WTC11 (cell line): Measurements from ENCODE around the gene HCRTR1. TPM values are rescaled to one million over a fixed set of nuclear protein-coding genes. Genes with fewer than 3 reads are reported as not detected.

Experiments
- ATAC-seq: fragments of 200-7000 bp; cut with Tn5 transposase; 2 replicates; pipeline ENCODE4 v1.10.0; 2021; ENCODE audit warnings: mild to moderate bottlenecking, moderate library complexity
- CTCF ChIA-PET: fragments of 300-600 bp; sonication (Branson Sonifier 250); formaldehyde crosslinking; loops from one replicate; lab custom pipeline; 2021; ENCODE audit warnings: antibody characterized with exemption; lab: Charles Lee
- POLR2A ChIA-PET: fragments of 350-600 bp; sonication (Branson Sonifier 250); formaldehyde crosslinking; loops from one replicate; lab custom pipeline; 2021; ENCODE audit warnings: antibody characterized with exemption; lab: Charles Lee
- DNase-seq: peaks from one replicate; pipeline ENCODE4 v3.0.0; 2021; ENCODE audit warnings: low spot score
- H3K27ac Mint-ChIP-seq: 2 replicates; pipeline ENCODE4 v1.8.0; 2021; ENCODE audit warnings: mixed read lengths
- H3K27me3 Mint-ChIP-seq: 2 replicates; pipeline ENCODE4 v1.8.0; 2021; ENCODE audit warnings: low read depth, mild to moderate bottlenecking, moderate library complexity, mixed read lengths
- H3K36me3 Mint-ChIP-seq: 2 replicates; pipeline ENCODE4 v1.8.0; 2021; ENCODE audit warnings: mixed read lengths
- H3K4me1 Mint-ChIP-seq: 2 replicates; pipeline ENCODE4 v1.8.0; 2022; ENCODE audit warnings: mixed read lengths
- H3K4me3 Mint-ChIP-seq: 2 replicates; pipeline ENCODE4 v1.8.0; 2021; ENCODE audit warnings: mild to moderate bottlenecking, moderate library complexity, mixed read lengths
- H3K9me3 Mint-ChIP-seq: 2 replicates; pipeline ENCODE4 v1.8.0; 2021; ENCODE audit warnings: mixed read lengths
- EMX1 ChIP-seq: fragments of 250-450 bp; sonication (Bioruptor Pico); IDR thresholded peaks from 2 replicates; pipeline ENCODE4 v1.8.0; 2021; ENCODE audit warnings: mild to moderate bottlenecking
- ETV6 ChIP-seq: sonication (generic); formaldehyde crosslinking; IDR thresholded peaks from 2 replicates; pipeline ENCODE4 v1.8.1; 2022; ENCODE audit warnings: mild to moderate bottlenecking, missing genetic modification reagents
- KAT7 ChIP-seq: sonication (generic); formaldehyde crosslinking; IDR thresholded peaks from 2 replicates; pipeline ENCODE4 v1.8.1; 2023; ENCODE audit warnings: missing genetic modification reagents, mild to moderate bottlenecking, borderline replicate concordance
- MYBL2 ChIP-seq: sonication (generic); formaldehyde crosslinking; IDR thresholded peaks from 2 replicates; pipeline ENCODE4 v1.8.1; 2023; ENCODE audit warnings: mild to moderate bottlenecking, moderate library complexity, missing genetic modification reagents
- NFATC4 ChIP-seq: fragments of 250-450 bp; sonication (Bioruptor Pico); IDR thresholded peaks from 2 replicates; pipeline ENCODE4 v1.9.0; 2021; ENCODE audit warnings: mild to moderate bottlenecking
- OVOL2 ChIP-seq: fragments of 250-450 bp; sonication (Bioruptor Pico); IDR thresholded peaks from 2 replicates; pipeline ENCODE4 v1.9.0; 2021; ENCODE audit warnings: mild to moderate bottlenecking, borderline replicate concordance
- PRRX2 ChIP-seq: fragments of 250-450 bp; sonication (Bioruptor Pico); IDR thresholded peaks from 2 replicates; pipeline ENCODE4 v1.8.0; 2021; ENCODE audit warnings: mild to moderate bottlenecking
- SMAD4 ChIP-seq: sonication (generic); formaldehyde crosslinking; IDR thresholded peaks from 2 replicates; pipeline ENCODE4 v1.8.0; 2022; ENCODE audit warnings: mild to moderate bottlenecking, missing genetic modification reagents
- TEAD4 ChIP-seq: sonication (generic); formaldehyde crosslinking; IDR thresholded peaks from 2 replicates; pipeline ENCODE4 v1.8.0; 2022; ENCODE audit warnings: mild to moderate bottlenecking, missing genetic modification reagents
- USF2 ChIP-seq: sonication (generic); formaldehyde crosslinking; IDR thresholded peaks from 2 replicates; pipeline ENCODE4 v1.8.1; 2023; ENCODE audit warnings: mild to moderate bottlenecking, missing genetic modification reagents, moderate library complexity
- ZBTB43 ChIP-seq: sonication (generic); formaldehyde crosslinking; IDR thresholded peaks from 2 replicates; pipeline ENCODE4 v1.8.1; 2023; ENCODE audit warnings: mild to moderate bottlenecking, missing genetic modification reagents
- ZNF138 ChIP-seq: sonication (generic); formaldehyde crosslinking; conservative IDR thresholded peaks from 2 replicates; pipeline ENCODE4 v1.8.1; 2022; ENCODE audit warnings: mild to moderate bottlenecking, moderate library complexity, missing genetic modification reagents
- ZNF263 ChIP-seq: sonication (generic); formaldehyde crosslinking; IDR thresholded peaks from 2 replicates; pipeline ENCODE4 v1.8.1; 2022; ENCODE audit warnings: low read depth, mild to moderate bottlenecking, moderate library complexity, missing genetic modification reagents
- ZNF317 ChIP-seq: sonication (generic); formaldehyde crosslinking; IDR thresholded peaks from 2 replicates; pipeline ENCODE4 v1.8.1; 2023; ENCODE audit warnings: low read depth, mild to moderate bottlenecking, moderate library complexity, missing genetic modification reagents, borderline replicate concordance
- ZNF416 ChIP-seq: fragments of 250-450 bp; sonication (Bioruptor Pico); IDR thresholded peaks from 2 replicates; pipeline ENCODE4 v1.9.0; 2021; ENCODE audit warnings: mild to moderate bottlenecking, inconsistent platforms
- ZNF532 ChIP-seq: fragments of 250-450 bp; sonication (Bioruptor Pico); IDR thresholded peaks from 2 replicates; pipeline ENCODE4 v1.9.0; 2021; ENCODE audit warnings: mild to moderate bottlenecking, borderline replicate concordance
- total RNA-seq: library from RNA; stranded (reverse); gene quantifications from 3 replicates; pipeline ENCODE4 v1.2.3, GENCODE V29; 2021
- TF ChIP-seq, protein P1 (sequence below): sonication (generic); formaldehyde crosslinking; IDR thresholded peaks from 2 replicates; pipeline ENCODE4 v1.8.0; 2023; ENCODE audit warnings: missing genetic modification reagents
- TF ChIP-seq, protein P2 (sequence below): sonication (generic); formaldehyde crosslinking; IDR thresholded peaks from 2 replicates; pipeline ENCODE4 v1.8.0; 2022; ENCODE audit warnings: mild to moderate bottlenecking, missing genetic modification reagents
- TF ChIP-seq, protein P3 (sequence below): sonication (generic); formaldehyde crosslinking; IDR thresholded peaks from 2 replicates; pipeline ENCODE4 v1.8.1; 2023; ENCODE audit warnings: mild to moderate bottlenecking, moderate library complexity, missing genetic modification reagents
- TF ChIP-seq, protein P4 (sequence below): fragments of 250-450 bp; sonication (Bioruptor Pico); conservative IDR thresholded peaks from 2 replicates; pipeline ENCODE4 v1.9.0; 2021; ENCODE audit warnings: mild to moderate bottlenecking

The HCRTR1 gene
- total RNA-seq, 1 experiment from 2014 or later: 0.13 TPM

DNA sequence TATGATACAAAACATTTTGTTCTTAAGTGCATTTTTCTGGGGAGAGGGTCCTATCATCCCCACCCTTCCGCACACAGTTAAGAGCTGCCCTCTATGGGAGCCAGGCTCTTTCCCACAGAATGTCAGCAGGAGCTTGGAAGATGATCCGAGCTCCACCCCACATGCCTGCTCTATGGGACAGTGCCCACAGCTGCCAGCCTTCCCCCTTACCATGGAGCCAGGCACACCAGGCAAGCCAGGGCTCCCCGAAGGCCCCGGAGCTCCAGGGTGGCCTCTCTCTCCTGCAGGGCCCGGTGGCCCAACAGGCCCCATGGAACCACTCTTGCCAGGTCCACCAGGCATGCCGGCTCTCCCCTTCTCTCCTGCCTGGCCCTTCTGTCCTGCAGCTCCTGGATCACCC, 37.6 kb downstream of the HCRTR1 start:
- H3K4me3 Mint-ChIP-seq: no peak overlapping the region
- no peak overlapping the region for H3K27ac Mint-ChIP-seq
- no peaks in the 10 kb centered on the region for H3K9me3 Mint-ChIP-seq
- DNase-seq (no peak), ATAC-seq (no peak)
- ChIA-PET CTCF (interaction anchor here (0.7 kb wide), 1 partner anchor 37 kb away, joined by 3 read pairs; no protein-coding TSS in a partner anchor), POLR2A (no interaction called here)
- no peaks in the 10 kb centered on the region for H3K36me3 Mint-ChIP-seq
- TF ChIP-seq KAT7 (no peak), ZNF532 (CRISPR knock-in tag) (no peak), NFATC4 (CRISPR knock-in tag) (no peak), OVOL2 (no peak), EMX1 (CRISPR knock-in tag) (no peak)
- TF ChIP-seq, protein P1, sequence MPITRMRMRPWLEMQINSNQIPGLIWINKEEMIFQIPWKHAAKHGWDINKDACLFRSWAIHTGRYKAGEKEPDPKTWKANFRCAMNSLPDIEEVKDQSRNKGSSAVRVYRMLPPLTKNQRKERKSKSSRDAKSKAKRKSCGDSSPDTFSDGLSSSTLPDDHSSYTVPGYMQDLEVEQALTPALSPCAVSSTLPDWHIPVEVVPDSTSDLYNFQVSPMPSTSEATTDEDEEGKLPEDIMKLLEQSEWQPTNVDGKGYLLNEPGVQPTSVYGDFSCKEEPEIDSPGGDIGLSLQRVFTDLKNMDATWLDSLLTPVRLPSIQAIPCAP: no peak
- H3K4me1 Mint-ChIP-seq: no peaks in the 10 kb centered on the region
- no peaks in the 10 kb centered on the region for H3K27me3 Mint-ChIP-seq

- CTCF ChIA-PET: interaction anchor here (1.9 kb wide), 1 partner anchor 133 kb away, joined by 11 read pairs; no protein-coding TSS in a partner anchor
- ATAC-seq (no peak), DNase-seq (no peak)
- H3K27ac Mint-ChIP-seq: peak overlapping the region; percentile 71; the same call in 1 of the 2 replicates
- H3K4me3 Mint-ChIP-seq: no peak overlapping the region
- no peaks in the 10 kb centered on the region for H3K36me3 Mint-ChIP-seq
- TF ChIP-seq ZNF263 (CRISPR knock-in tag) (no peak), ETV6 (CRISPR knock-in tag) (no peak), ZNF317 (CRISPR knock-in tag) (no peak), PRRX2 (CRISPR knock-in tag) (no peak), ZNF138 (no peak), TEAD4 (CRISPR knock-in tag) (no peak), ZNF416 (CRISPR knock-in tag) (no peak), USF2 (CRISPR knock-in tag) (no peak), MYBL2 (CRISPR knock-in tag) (no peak), KAT7 (no peak), SMAD4 (no peak), ZBTB43 (CRISPR knock-in tag) (no peak)
- TF ChIP-seq, protein P2, sequence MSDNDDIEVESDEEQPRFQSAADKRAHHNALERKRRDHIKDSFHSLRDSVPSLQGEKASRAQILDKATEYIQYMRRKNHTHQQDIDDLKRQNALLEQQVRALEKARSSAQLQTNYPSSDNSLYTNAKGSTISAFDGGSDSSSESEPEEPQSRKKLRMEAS (CRISPR knock-in tag): no peak
- TF ChIP-seq, protein P3, sequence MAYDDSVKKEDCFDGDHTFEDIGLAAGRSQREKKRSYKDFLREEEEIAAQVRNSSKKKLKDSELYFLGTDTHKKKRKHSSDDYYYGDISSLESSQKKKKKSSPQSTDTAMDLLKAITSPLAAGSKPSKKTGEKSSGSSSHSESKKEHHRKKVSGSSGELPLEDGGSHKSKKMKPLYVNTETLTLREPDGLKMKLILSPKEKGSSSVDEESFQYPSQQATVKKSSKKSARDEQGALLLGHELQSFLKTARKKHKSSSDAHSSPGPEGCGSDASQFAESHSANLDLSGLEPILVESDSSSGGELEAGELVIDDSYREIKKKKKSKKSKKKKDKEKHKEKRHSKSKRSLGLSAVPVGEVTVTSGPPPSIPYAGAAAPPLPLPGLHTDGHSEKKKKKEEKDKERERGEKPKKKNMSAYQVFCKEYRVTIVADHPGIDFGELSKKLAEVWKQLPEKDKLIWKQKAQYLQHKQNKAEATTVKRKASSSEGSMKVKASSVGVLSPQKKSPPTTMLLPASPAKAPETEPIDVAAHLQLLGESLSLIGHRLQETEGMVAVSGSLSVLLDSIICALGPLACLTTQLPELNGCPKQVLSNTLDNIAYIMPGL (CRISPR knock-in tag): no peak
- TF ChIP-seq, protein P1: no peak
- TF ChIP-seq, protein P4, sequence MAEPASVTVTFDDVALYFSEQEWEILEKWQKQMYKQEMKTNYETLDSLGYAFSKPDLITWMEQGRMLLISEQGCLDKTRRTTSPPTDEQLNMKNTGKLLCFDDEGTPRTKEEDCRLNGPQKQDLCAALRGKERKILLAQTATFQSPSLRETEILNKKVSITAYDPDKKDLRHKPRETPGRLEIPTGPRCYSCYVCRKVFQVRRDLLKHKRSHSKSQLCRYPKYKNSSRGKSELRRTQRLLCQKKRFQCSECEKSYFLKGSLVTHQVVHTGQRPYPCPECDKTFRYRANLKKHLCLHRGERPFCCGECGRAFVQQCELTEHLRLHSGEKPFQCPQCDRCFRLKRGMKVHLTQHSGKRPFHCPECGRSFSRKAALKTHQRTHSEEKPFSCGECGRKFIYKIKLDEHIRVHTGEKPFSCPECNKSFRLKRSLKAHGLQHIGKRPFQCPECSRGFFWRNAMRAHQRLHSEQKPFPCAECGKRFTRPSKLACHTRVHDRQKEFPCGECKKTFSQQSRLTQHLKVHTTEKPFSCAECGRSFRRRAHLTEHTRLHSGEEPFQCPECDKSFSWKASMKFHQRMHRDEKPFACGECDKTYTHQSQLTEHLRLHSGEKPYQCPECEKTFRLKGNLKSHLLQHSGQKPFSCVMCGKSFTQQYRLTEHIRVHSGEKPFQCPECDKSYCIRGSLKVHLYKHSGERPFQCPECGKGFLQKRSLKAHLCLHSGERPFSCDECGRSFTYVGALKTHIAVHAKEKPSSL (CRISPR knock-in tag): no peak
- H3K27me3 Mint-ChIP-seq: no peaks in the 10 kb centered on the region
- H3K9me3 Mint-ChIP-seq: no peaks in the 10 kb centered on the region
- no peaks in the 10 kb centered on the region for H3K4me1 Mint-ChIP-seq
- POLR2A ChIA-PET: interaction anchor here (0.5 kb wide), 1 partner anchor 105 kb away, joined by 3 read pairs; no protein-coding TSS in a partner anchor
Measured at GRCh38 chr1:31655756-31656155, 38.3 kb downstream of the HCRTR1 start.
